ENCODE data around the gene HEPH.

GRCh38 chrX:66164931-66165330 is 884 bp downstream of the HEPH start:
- TF ChIP-seq SP1 (IDR thresholded peaks at IDR 0.05) (no peak), CTCF (IDR thresholded peaks at IDR 0.05; ENCODE audit: low read depth, low read length, missing input control) (no peak), RAD21 (IDR thresholded peaks at IDR 0.05) (no peak), REST (IDR thresholded peaks at IDR 0.05) (no peak), GABPA (IDR thresholded peaks at IDR 0.05 in 1 of 2, conservative IDR thresholded peaks at IDR 0.05 in 1 of 2) (no peak), MAX (IDR thresholded peaks at IDR 0.05) (no peak), YY1 (IDR thresholded peaks at IDR 0.05) (no peak), TAF1 (conservative IDR thresholded peaks at IDR 0.05) (no peak), ZBTB33 (IDR thresholded peaks at IDR 0.05) (no peak), EGR1 (IDR thresholded peaks at IDR 0.05; ENCODE audit: low read depth in 2 of 2) (no peak), JUND (IDR thresholded peaks at IDR 0.05) (no peak), FOXA2 (IDR thresholded peaks at IDR 0.05) (no peak), ATF3 (IDR thresholded peaks at IDR 0.05) (no peak), NR2F2 (IDR thresholded peaks at IDR 0.05) (no peak)
